ENCODE results near the gene CRYBA2.

The CRYBA2 gene

DNA sequence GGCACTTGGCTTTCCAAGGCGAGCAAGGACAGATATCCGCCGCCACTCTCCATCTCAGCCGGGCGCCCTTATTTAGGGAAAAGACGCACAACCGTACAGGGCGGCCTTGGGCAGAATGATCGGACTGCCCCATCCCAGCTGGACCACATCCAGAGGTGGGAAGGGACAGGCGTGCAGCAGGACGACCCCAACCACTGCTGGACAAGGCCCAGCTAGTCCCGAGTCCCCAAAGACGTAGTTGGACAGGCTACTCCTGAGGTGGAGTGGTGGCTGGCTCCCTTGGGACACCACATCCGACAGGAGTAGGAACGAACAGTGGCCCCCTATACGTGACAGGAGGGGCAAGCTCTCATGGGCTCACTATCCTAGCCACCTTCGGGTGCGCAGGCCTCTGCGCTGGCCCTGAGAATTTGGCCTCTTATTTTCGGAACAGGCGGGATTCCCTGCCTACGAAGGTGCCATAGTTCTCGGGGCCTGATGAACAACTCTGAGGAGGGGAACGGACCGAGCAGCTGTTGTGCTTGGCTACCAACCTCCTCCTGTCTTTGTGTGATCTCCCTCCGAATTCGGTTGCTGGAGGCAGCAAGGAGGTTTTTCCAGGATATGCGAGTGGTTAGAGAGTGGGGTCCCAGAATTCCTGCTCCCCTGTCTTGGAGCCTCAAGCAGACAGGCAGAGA is 10.5 kb downstream of the CRYBA2 start:
- DNase-seq (ENCODE audit: low spot score), result no peak

DNA sequence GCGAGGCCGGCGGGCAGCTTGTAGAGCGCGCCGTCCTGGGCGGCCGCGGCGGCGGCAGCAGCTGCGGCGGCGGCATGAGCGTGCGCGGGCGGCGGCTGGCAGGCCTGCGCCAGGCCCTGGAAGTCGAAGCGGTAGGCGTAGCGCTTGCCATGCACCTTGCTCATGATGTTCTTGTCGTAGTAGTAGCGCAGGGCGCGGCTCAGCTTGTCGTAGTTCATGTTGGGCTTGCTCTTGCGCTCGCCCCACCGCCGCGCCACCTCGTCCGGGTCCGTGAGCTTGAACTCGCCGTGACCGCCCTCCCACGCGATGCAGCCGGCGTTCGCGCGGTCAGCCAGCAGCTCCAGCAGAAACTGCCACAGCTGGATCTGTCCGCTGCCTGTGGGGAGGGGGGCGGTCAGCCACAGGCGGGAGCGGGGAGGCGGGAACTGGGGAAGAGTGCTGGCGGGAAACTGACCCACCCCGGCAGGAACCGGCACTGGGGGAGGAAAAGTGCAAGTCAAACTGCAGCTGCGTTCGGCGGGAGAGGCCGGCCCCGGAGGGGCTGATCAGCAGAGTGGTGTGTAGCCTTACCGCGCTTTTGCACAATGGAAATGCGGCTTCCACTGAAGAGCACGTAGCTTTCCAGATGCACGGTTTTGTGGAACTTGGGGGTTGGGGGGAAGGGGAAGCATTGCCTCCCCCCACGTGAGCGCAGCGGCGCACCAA is 11.2 kb downstream of the CRYBA2 start:
- no peak for DNase-seq (ENCODE audit: low spot score)

GRCh38 chr2:218981390-218981880 is 11.8 kb downstream of the CRYBA2 start:
- no peak for DNase-seq (ENCODE audit: low spot score)

DNA sequence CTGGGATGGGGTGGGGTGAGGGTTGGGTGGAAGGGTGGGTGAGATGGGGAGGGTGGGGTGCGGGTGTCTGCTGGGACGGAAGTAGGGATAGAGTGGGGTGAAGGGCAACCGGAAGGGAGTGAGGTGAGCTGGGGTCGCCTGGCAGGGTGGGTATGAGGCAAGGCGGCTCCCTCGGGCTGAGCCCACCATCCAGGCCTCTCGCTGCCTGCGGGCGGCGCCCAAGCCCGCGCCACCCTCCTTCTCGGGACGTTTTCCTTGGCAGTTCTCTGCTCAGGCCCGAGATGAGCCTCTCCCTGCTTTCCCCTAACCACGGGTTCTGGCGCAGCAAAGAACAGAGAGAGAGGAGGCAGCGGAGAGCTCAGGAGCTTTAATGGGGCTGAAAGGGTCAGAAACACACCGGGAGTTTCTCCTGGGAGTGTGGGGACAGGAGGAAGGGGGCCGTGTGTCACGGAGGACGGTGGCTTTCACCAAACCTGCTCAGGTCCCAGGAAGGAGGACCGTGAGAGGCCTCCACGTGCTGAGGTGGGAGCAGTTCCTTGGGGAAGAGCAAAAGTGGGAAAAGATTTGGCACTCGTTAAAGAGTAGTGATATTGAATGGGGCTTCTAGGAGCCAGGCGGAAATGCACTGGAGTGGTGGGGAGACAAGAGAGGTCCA is 12.4 kb downstream of the CRYBA2 start:
- DNase-seq (ENCODE audit: low spot score), result no peak

DNA sequence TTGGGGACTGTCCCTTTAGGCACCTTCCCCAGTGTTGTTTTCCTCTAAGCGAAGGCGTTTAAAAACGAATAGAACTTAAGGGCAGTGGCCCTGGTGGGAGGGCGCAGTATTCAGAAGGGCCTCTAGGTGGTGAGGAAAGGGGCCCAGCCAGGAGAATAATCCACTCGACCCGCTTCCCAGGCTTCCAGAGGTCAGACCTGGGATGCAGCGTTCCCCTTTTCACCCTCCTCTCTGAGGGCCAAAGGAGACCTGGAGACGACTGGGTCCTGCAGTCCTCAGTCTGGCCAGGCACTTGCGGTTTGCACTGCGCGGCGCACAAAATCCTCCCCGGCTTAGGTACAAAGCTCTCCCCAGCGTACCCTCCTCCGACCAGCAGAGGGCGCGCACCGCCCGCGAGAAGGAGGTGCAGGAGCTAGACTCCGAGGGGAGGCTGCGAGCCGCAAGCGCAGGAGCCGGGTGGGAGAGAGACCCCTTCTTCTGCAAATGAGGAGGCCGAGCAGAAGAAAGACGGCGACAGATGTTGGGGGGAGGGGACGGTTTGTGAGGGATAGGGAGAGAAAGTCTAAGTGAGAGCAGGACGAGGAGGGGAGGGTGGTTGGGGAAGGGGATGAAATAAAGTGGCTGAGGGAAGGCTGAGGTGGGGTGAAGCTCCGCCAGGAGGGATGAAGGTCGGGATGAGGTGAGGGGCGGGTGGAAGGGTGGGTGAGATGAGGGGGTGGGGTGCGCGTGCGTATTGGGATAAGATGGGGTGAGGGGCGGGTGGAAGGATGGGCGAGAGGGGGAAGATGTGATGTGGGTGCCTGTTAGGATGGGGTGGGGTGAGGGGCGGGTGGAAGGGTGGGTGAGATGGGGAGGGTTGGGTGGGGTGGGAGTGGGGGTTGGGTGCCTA is 13.1 kb downstream of the CRYBA2 start:
- peak; percentile 74 for DNase-seq (ENCODE audit: low spot score)

DNA sequence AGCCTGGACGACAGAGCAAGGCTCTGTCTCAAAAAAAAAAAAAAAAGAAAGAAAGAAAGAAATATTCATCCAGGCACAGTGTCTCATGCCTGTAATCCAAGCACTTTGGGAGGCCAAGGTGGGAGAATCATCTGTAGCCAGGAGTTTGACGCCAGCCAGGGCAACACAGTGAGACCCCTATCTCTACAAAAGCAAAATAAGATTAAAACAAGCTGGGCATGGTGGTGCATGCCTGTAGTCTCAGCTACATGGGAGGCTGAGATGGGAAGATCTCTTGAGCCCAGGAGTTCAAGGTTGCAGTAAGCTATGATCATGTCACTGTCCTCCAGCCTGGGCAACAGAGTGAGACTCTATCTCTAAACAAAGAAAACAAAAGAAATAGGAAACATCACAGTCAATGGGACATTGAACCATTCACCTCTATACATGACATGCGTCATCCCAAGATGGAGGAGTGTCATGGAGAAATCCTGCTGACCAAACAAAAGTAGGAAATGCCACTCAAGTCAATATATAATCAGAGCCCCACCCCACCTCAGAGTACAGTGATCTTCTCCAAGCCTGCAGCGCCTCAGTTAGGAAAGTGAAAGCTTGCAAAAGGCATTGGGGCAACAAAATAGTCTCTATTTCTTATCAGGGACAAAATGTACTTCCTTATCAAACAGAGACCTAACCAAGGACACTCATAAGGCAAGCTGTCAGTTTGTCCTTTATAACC is 18.0 kb downstream of the CRYBA2 start:
- DNase-seq (ENCODE audit: low spot score), result no peak

GRCh38 chr2:218970894-218971293 is 22.3 kb downstream of the CRYBA2 start:
- DNase-seq (ENCODE audit: low spot score), result no peak

DNA sequence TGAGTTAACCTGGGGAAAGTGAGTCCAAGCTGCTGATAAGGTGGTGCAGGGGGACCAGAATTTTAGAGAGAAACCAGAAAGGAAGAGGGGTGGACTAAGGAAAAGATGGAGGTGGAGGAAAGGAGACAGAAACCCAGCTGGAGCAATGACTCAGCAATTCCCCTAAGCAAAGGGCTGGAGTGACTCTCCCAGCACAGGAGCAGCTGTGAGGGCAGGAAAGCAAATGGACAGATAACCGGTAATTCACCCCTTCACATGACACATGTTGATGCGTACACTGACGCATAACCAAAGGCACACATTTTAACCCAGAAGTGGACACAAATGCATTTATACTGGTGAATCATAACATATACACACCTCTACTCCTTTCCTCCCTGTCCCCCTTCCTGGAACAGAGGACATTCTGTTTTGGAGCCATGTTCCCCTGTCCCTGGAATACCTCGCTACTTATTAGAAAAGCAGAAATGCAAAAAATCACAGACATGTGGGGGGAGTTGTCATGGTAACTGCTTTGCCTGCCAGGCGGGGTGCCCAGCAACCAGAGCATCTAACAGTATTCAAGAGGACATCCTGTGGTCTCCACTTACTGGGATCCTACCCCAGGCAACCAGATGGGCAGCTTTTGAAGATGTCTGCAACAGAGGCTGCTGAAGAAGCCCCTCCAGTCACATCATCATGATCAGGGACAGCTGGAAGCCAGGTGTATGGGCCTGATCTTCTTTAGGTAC is 29.0 kb downstream of the CRYBA2 start:
- DNase-seq (ENCODE audit: low spot score), result no peak

DNA sequence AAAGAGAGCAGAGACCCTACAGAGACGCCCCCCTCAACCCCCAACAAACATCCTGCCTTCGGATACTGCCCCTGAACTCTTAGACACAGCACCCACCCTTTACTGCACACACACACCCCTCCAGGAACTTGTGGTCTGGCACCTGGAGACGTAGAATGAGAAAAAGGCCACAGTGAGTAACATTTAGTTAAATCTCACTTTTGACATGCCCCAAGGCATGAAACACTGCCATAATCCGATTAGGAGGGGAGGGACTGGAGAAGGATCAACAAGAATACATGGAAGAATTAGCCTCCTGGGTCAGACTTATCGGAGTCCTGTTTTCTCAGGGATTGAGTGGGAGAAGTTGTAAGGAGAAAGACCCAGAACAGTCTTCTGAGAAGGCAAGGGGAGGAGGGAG is 29.6 kb downstream of the CRYBA2 start:
- DNase-seq (ENCODE audit: low spot score), result no peak

- DNase-seq (ENCODE audit: low spot score), result peak; percentile 73
Observed at GRCh38 chr2:218962859-218963492, 30.2 kb downstream of the CRYBA2 start.

DNA sequence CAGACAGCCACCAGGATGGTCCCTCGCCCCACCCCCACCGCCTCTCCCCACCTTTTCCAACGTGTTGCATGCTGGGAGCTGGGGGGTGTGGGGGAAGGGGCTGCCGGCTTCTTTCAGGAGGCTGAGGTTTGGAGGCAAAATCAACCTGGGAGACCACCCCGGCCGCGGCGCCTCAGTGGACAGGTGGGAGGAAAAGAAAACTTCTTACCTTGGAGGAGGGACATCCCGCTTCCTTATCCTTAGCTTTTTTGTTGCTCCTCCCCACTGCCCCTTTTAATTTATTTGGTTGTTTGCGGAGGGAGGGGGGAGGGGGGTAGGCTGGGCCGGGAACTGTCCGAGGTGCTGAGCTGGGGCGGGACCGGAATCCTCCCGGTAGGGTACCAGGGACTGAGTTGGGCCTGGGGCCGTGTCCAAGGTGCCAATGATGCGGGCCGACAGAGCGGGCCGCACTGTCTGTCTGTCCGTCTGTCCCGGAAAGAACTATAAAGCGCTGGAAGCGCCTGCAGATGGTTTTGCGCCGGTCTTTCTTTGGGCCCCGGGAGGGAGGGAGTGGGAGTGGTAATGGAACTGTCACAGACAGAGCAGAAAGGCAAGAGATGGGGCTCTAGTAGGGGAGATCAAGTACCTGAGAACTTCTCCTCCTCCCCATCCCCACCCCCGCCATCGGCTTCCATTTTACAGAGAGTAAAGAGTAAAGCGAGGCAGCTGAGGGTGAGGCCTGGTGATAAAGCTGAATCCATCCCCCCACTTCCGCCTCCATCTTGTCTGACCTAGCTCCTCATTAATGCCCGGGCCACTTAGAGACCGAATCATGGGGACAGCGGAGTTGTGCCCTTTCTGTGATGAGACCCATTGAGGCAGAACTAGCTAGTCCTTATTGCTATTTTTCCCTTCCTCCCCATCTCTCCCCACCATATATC is 31.3 kb downstream of the CRYBA2 start:
- DNase-seq (ENCODE audit: low spot score), result no peak

GRCh38 chr2:218961229-218961628 is 32.0 kb downstream of the CRYBA2 start:
- DNase-seq (ENCODE audit: low spot score), result no peak

DNA sequence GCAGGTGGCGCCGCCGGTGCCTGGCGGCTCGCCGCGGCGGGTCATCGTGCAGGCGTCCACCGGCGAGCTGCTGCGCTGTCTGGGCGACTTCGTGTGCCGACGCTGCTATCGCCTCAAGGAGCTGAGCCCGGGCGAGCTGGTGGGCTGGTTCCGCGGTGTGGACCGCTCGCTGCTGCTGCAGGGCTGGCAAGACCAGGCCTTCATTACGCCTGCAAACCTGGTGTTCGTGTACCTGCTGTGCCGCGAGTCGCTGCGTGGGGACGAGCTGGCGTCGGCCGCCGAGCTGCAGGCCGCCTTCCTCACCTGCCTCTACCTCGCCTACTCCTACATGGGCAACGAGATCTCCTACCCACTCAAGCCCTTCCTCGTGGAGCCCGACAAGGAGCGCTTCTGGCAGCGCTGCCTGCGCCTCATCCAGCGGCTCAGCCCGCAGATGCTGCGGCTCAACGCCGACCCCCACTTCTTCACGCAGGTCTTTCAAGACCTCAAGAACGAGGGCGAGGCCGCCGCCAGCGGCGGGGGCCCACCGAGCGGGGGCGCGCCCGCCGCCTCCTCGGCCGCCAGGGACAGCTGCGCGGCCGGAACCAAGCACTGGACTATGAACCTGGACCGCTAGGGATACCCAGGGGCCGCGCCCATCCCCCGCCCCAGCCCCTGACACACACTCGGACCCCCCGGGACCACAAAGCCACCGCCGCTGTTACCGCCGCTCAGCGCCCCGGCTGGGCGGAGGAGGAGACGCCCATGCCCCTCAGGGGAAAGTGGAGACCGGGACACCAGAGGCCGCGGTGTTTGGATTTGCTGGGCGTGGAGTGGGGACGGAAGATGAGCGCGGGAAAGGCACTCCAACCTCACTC is 32.7 kb downstream of the CRYBA2 start:
- DNase-seq (ENCODE audit: low spot score), result no peak

- no peak for DNase-seq (ENCODE audit: low spot score)
Observed at GRCh38 chr2:218959761-218960308, 33.4 kb downstream of the CRYBA2 start.

DNA sequence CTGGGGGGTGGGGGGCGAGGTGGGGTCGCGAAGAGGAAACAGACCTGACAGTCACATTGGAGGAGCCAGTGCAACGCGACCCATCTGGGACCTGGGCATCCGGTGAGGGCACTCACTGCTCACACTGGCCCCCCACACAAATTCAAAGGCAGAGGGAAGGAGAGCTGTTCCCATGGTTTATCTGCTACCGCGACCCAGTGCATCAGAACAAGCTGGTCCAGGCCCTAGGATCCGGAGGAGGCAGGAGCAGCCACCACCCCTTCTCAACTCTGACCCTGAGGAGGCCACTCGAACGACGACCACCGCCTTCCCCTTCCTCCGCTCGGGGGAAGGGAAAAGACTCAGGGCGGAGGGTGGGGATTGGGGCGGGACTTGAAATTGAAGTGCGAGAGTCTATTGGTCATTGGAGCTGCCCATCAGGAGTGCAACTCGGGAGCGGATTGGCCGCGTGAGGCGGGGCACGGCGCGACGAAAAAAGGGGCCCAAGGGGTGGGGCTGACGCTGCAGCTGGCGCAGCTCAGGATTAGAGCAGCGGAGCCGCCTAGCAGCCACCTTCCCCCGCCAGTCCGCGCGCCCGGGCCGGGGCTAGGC is 34.0 kb downstream of the CRYBA2 start, which contains the start of gene CDK5R2:
CDK5R2 (plus strand) TSS at position 526 of the 591 bp plus-strand sequence. CDS start 155 bp downstream, outside the sequence.
- peak; percentile 84 for DNase-seq (ENCODE audit: low spot score)

GRCh38 chr2:218958276-218958675 is 34.9 kb downstream of the CRYBA2 start:
- no peak for DNase-seq (ENCODE audit: low spot score)

DNA sequence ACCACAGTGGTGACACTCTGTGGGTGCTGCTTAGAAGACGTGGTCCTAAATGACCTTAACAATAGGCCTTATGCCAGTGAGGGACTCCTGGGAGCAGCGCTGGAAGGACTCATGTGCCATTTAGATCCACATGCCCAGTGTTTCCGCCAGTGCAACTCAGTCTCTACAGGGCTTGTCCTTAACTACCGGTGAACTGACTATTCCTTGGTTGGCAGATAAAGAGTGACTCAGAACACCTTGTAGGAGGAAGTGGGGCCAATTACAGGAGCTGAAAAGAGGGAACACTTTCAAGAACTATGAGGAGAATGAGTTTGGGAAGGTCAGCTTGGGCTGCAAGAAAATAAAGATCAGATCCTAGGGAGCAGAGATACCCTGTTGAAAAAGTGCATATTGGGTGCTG is 35.6 kb downstream of the CRYBA2 start:
- DNase-seq (ENCODE audit: low spot score), result no peak
